GM19193 (cell line): Measurements from ENCODE around the gene EML5.

Source experiments
- POLR2A ChIP-seq: IDR thresholded peaks from 4 replicates; pipeline ENCODE4 v1.6.1; 2011; ENCODE audit not compliant: insufficient read depth, insufficient read length; ENCODE audit errors: extremely low read depth

The EML5 gene

DNA sequence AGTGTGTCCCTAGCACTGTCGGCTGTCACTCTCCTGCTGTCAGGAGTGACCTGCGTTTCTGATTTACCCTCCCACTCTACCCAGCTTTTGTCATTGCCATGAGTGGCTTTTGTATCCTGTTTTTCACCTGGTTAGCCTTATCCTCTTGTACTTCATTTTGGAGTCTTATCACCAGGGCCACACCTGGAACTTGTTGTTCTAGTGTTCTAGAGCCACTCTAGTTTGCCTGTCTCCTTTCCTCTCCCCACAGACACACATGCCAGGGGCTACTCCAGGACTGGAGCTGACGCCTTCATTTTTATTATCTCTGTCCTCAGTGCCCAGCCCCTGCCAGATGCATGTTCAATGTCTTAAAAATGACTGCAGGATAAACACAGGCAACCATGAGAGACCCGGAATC lies 195.7 kb downstream of the EML5 start:
- no peak for TF ChIP-seq POLR2A

DNA sequence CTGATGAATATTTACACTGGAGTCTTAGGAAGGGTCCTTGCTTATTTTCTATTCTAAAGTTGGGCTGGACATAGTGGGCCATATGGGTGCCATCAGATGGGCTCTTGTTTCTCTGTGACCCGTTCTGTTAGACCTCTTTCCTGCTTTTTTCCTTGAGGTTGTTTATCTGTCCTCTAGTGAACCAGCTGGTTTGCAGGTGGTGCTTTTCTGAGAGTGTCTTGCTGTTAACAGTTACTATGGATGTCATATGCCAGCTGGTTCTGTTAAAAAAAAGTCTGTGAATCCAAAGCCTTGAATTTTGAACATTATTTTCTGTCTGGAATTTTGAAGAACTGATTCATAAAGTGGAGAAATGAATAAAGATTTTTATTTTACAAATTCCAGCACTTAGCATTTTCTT lies 200.7 kb downstream of the EML5 start:
- TF ChIP-seq POLR2A = no peak

DNA sequence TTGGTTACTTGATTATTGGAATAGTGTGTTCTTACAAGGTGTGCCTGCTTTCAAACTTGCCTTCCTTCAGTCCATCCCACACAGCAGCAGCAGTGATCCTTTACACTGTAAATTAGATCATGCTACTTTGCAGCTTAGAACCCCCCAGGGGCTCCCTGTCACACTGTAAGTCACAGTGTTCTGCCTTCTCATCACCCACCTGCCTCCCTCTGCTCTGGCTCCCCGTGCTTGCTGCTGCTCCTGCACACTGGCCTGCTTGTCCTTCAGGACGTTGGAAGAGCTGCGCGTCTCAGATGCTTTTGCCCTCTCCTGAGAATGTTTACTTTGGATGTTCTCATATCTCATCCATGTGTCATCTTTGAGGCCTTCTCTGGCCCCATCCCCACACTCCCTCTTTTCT lies 202.6 kb downstream of the EML5 start:
- TF ChIP-seq POLR2A = no peak

DNA sequence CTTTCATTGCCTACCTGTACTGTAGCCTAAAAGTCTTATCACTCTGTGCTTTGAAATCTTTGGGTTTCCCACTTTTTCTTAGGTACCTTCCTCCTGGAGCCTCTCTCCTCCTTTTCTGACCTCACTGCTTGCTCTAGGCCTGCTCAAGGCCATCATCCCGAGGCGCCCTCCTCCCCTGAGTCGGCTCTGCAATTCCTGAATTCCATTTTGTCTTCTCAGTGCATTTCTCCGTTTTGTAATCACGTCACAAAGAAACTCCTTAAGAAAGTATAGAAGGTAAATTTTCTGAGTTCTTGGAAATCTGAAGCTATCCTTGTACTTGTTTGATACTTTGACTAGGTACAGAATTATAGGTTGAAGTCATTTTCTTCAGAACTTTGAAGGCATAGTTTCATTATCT lies 204.7 kb downstream of the EML5 start:
- TF ChIP-seq POLR2A = no peak

DNA sequence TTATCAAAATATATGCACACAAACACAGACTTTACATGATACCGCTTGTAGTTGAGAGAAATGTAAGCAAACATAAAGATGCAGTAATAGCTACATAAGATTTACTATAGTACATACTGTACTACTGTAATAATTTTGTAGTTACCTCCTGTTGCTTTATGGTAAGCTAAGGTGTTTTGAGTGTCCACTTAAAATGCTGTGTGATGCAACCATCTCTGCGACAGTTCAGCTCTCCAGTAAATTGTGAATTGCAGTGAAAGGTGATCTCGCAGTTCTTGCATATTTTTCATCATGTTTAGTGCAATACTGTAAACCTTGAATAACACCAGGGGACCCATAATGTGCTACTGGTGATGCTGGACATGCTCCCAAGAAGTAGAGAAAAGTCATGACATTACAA lies 208.3 kb downstream of the EML5 start:
- no peak for TF ChIP-seq POLR2A

DNA sequence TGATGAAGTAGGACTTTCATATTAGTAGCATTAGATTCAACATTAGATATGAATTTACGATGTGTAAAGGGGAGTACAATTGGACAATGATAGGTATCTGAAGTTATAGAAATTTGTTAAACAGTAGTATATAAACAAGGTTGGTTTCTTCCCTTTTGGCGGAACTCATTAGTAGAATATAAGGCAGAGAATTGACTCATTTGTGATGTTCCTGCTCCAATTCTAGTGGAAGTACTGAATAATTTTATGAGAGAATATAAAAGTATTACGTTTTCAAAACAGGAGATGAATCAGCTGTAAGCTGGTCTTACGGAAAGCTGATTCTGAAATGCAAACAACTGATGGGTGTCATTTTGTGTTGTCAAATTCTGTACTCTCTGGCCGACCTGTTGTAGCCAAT lies 216.5 kb downstream of the EML5 start:
- no peak for TF ChIP-seq POLR2A

DNA sequence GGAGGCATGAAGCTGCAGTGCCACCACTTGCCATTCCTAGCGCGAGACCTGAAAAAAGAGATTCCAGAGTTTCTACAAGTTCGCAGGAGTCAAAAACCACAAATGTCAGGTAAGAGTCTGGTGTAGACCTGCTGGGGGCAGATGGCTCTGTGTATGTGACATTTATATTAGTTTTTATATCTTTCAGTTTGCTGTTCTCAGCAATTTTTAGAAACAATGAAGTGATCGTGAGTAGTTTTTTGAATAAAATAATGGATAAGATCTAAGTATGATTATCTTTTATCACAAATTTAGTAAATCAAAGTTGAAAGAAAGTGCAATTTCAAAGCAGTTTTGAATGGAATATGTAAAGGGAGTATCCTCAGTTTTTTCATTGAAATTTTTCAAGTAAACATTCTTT lies 220.6 kb downstream of the EML5 start:
- no peak for TF ChIP-seq POLR2A

DNA sequence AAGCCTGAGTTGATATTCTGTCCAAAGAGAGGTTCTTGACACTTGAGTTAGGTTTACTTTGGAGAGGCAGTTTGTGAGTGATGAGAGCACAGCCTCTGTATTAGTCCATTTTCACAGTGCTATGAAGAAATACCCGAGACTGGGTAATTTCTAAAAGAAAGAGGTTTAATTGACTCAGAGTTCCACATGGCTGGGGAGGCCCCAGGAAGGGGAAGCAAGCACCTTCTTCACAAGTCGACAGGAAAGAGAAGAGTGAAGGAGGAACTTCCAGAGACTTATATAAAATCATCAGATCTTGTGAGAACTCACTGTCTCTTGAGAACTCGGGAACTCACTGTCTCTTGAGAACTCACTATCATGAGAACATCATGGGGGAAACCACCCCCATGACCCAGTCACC lies 224.6 kb downstream of the EML5 start:
- TF ChIP-seq POLR2A = no peak

DNA sequence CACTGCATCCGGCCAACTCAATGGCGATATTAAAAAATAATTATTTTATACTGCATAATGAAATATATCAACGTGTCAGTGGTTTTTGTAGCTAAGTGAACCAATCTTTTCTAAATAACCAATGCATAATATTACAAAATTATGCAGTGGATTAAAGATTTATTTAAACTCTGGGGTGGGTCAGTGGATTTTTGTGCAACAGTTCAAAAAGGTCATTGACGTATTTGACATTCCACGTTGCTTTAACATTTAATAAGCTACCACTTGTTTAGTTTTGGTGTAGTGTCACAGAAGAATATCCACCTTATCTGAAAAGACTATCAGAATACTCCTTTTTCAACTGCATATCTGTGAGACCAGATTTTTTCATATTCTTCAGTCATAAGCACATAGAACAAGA lies 227.3 kb downstream of the EML5 start:
- TF ChIP-seq POLR2A = no peak

DNA sequence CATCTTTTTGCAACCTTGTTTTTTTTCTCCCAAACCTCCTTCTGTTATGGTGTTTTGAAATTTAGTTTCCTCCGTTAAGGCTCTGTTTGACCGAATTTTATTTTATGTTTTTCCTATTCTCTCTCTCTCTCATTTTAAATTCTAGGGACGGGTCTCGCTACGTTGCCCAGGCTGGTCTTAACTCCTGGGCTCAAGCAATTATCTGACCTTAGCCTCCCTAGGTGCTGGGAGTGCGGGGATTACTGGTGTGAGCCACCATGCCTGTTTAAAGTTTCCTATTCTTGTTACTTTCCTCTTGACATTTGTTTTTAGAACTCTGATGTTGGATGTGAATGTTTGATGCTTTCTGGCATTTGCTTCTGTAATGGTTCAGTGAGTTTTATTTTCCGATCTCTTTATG lies 228.9 kb downstream of the EML5 start:
- no peak for TF ChIP-seq POLR2A

DNA sequence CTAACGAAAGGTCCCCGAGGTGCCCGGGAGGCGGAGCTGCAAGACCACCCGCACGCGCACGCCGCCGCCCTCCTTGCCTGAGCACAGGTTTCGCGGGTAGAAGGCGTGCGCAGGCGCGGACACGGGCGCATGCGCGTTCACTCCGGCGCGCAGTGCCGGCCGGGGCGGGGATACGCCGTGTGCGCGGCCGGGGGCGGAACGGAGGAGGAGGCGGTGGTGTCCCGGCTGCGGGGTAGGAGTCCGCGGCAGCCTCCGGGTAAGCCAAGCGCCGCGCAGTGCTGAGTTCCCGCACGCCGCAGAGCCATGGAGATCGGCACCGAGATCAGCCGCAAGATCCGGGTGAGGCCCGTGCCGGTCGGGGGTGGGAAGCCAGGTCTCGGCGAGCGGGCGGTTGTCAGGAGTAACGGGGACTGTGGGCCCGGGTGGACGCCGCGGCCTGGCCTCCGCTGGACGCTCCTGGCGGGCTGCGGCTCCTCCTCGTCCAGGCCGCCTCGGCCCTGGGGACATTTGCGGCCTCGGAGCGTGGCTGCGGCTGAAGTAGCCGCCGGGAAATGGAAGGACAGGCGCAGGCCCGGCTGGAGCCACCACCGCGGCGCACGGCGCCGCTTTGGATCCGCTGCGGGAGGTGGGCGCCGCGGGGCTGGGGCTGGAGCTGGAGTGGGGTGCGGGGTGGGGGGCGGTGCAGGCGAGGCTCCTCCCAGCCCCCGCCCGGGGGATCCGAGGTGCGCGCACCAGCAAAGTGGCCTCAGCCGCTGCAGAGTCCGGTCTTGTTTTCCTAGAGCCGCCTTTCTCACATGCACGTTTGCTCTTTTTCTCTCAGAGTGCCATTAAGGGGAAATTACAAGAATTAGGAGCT lies 229.7 kb downstream of the EML5 start, which contains the start of gene ZC3H14:
Gene ZC3H14 (plus strand): TSS at position 207 of the 856 bp plus-strand sequence. CDS start 97 bp downstream, at position 304.
- peak; percentile 66 for TF ChIP-seq POLR2A

DNA sequence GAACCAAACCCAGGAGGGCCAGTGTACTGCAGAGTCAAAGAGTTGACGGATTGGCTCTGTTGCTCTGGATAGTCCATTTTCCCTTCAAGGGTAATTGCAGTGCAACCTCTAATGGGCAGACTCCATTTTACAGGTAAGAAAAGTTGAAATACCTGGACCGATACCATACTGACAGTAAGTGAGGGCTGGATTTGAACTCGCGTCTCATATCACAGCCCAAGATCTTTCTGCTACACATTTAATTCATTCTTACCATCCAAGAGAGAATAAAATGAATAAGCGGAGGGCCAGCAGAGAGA lies 230.3 kb downstream of the EML5 start:
- no peak for TF ChIP-seq POLR2A
